Transverse colon (tissue), 3 donors: ENCODE results near the gene BACH2.

Experiments
- POLR2A ChIP-seq: fragments of 450-650 bp; IDR thresholded peaks from one replicate; pipeline ENCODE4 v1.6.1; 2016; ENCODE audit warnings: antibody characterized with exemption, mild to moderate bottlenecking, moderate library complexity
- TF ChIP-seq, protein P1 (sequence below), 5 experiments: fragments of 200-600 bp in 3 of 5; fragments of 450-650 bp in 2 of 5; sonication (generic) in 3 of 5; IDR thresholded peaks; 1 replicate in 2 of 5; 2 replicates in 3 of 5; pipeline ENCODE4 v1.5.1; 2016 to 2017; ENCODE audit warnings: antibody characterized with exemption in 5 of 5, inconsistent platforms in 3 of 5, mild to moderate bottlenecking in 2 of 5, moderate library complexity in 1 of 5

DNA sequence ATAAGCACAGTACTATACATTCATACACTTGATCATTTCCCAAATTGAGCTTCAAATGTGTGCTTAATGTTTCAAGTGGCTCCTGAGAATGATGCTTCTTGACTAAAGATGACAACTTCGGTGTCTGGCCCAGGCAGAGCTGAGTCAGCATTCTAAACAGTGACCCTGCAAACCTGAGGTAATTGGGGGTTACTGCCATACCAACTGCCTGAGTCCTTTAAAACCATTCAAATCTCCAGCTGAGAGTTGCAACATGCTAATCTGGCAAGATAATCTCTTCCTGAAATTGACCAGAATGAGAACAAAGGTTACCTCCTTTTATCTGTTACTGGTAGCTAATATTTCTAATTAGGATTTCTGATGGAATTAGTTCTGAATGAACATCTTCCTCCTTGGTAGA is 8.2 kb downstream of the BACH2 start:
- TF ChIP-seq, protein P1, sequence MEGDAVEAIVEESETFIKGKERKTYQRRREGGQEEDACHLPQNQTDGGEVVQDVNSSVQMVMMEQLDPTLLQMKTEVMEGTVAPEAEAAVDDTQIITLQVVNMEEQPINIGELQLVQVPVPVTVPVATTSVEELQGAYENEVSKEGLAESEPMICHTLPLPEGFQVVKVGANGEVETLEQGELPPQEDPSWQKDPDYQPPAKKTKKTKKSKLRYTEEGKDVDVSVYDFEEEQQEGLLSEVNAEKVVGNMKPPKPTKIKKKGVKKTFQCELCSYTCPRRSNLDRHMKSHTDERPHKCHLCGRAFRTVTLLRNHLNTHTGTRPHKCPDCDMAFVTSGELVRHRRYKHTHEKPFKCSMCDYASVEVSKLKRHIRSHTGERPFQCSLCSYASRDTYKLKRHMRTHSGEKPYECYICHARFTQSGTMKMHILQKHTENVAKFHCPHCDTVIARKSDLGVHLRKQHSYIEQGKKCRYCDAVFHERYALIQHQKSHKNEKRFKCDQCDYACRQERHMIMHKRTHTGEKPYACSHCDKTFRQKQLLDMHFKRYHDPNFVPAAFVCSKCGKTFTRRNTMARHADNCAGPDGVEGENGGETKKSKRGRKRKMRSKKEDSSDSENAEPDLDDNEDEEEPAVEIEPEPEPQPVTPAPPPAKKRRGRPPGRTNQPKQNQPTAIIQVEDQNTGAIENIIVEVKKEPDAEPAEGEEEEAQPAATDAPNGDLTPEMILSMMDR (IDR thresholded peaks at IDR 0.05): no peak
- TF ChIP-seq POLR2A: no peak
